Measurements from ENCODE around the gene MEIS2.
A peak's percentile ranks its signal among the peaks of the same experiment; 100 is the strongest.

MEIS2 gene

GRCh38 chr15:36917411-36918267 lies 182.7 kb downstream of the MEIS2 start:
- DNase-seq: no peak

- no peak for DNase-seq
These were observed 185.2 kb downstream of the MEIS2 start for GRCh38 chr15:36914960-36915808.

GRCh38 chr15:36914466-36914865 lies 185.9 kb downstream of the MEIS2 start:
- no peak for DNase-seq

GRCh38 chr15:36912311-36912712 lies 188.0 kb downstream of the MEIS2 start:
- DNase-seq: no peak

- DNase-seq: peak; percentile 55
These were observed 188.9 kb downstream of the MEIS2 start for GRCh38 chr15:36911322-36911944.

GRCh38 chr15:36908991-36909390 lies 191.4 kb downstream of the MEIS2 start:
- DNase-seq: no peak

GRCh38 chr15:36907295-36907694 lies 193.1 kb downstream of the MEIS2 start:
- no peak for DNase-seq

GRCh38 chr15:36905908-36906307 lies 194.4 kb downstream of the MEIS2 start:
- DNase-seq: no peak

- no peak for DNase-seq
These were observed 195.6 kb downstream of the MEIS2 start for GRCh38 chr15:36904715-36905114.

GRCh38 chr15:36903922-36904556 lies 196.3 kb downstream of the MEIS2 start:
- DNase-seq: no peak

GRCh38 chr15:36903195-36903594 lies 197.2 kb downstream of the MEIS2 start:
- no peak for DNase-seq

- DNase-seq: no peak
These were observed 199.3 kb downstream of the MEIS2 start for GRCh38 chr15:36901012-36901411.

- DNase-seq: no peak
These were observed 200.7 kb downstream of the MEIS2 start for GRCh38 chr15:36899696-36900095.

GRCh38 chr15:36898536-36899126 lies 201.7 kb downstream of the MEIS2 start:
- no peak for DNase-seq

GRCh38 chr15:36897834-36898233 lies 202.5 kb downstream of the MEIS2 start:
- DNase-seq: no peak

- DNase-seq: no peak
These were observed 203.4 kb downstream of the MEIS2 start for GRCh38 chr15:36896949-36897348.

GRCh38 chr15:36894075-36894474 lies 206.3 kb downstream of the MEIS2 start:
- DNase-seq: no peak

- DNase-seq: no peak
These were observed 207.1 kb downstream of the MEIS2 start for GRCh38 chr15:36893276-36893675.

- DNase-seq: no peak
These were observed 212.0 kb downstream of the MEIS2 start for GRCh38 chr15:36888011-36888992.

GRCh38 chr15:36887214-36887961 lies 213.0 kb downstream of the MEIS2 start:
- DNase-seq: no peak

- DNase-seq: no peak
These were observed 213.6 kb downstream of the MEIS2 start for GRCh38 chr15:36886701-36887100.
